ENCODE data around the gene LRRC34.
A peak's percentile ranks its signal among the peaks of the same experiment; 100 is the strongest.

- peak in 1 of 3 experiments; percentile 39 for TF ChIP-seq CTCF (IDR thresholded peaks at IDR 0.05)
- no peak for TF ChIP-seq POLR2A (IDR thresholded peaks at IDR 0.05)
These were observed 68.2 kb downstream of the LRRC34 start for GRCh38 chr3:169744366-169745054.
